22Rv1 (cell line): ENCODE data around the gene GTF2F2.

ENCODE experiments used
- H3K27ac ChIP-seq: fragments of 450-650 bp; 2 replicates; pipeline ENCODE4 v1.5.1; 2017
- ZFX ChIP-seq: fragments of 450-650 bp; IDR thresholded peaks from 2 replicates; pipeline ENCODE4 v1.6.1; 2017; ENCODE audit warnings: antibody characterized with exemption, borderline replicate concordance
- TF ChIP-seq, protein P1 (sequence below): fragments of 450-650 bp; IDR thresholded peaks from 2 replicates; pipeline ENCODE4 v1.5.1; 2017; ENCODE audit warnings: mild to moderate bottlenecking

Gene GTF2F2

DNA sequence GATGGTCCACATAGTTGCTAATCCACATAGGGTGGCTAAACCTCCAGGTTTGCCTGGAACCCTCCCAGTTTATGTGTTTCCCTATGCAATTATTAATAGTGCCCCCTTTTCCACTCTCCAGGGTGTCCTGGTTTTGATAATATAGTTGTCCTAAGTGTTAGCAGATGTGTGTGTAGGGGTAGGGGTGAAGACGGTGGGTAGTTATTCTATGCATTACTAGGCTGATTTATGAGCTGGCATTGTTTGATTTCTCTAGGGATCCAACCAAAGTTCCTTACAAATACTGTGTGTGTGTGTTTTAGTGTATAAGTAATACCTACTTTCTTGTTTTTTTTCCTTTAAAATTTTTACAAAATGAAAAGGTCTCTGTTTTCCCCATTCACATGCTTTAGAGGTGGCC is 21.1 kb downstream of the GTF2F2 start:
- H3K27ac ChIP-seq: no peak overlapping the region
- no peak for TF ChIP-seq ZFX
- TF ChIP-seq, protein P1, sequence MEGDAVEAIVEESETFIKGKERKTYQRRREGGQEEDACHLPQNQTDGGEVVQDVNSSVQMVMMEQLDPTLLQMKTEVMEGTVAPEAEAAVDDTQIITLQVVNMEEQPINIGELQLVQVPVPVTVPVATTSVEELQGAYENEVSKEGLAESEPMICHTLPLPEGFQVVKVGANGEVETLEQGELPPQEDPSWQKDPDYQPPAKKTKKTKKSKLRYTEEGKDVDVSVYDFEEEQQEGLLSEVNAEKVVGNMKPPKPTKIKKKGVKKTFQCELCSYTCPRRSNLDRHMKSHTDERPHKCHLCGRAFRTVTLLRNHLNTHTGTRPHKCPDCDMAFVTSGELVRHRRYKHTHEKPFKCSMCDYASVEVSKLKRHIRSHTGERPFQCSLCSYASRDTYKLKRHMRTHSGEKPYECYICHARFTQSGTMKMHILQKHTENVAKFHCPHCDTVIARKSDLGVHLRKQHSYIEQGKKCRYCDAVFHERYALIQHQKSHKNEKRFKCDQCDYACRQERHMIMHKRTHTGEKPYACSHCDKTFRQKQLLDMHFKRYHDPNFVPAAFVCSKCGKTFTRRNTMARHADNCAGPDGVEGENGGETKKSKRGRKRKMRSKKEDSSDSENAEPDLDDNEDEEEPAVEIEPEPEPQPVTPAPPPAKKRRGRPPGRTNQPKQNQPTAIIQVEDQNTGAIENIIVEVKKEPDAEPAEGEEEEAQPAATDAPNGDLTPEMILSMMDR: no peak

DNA sequence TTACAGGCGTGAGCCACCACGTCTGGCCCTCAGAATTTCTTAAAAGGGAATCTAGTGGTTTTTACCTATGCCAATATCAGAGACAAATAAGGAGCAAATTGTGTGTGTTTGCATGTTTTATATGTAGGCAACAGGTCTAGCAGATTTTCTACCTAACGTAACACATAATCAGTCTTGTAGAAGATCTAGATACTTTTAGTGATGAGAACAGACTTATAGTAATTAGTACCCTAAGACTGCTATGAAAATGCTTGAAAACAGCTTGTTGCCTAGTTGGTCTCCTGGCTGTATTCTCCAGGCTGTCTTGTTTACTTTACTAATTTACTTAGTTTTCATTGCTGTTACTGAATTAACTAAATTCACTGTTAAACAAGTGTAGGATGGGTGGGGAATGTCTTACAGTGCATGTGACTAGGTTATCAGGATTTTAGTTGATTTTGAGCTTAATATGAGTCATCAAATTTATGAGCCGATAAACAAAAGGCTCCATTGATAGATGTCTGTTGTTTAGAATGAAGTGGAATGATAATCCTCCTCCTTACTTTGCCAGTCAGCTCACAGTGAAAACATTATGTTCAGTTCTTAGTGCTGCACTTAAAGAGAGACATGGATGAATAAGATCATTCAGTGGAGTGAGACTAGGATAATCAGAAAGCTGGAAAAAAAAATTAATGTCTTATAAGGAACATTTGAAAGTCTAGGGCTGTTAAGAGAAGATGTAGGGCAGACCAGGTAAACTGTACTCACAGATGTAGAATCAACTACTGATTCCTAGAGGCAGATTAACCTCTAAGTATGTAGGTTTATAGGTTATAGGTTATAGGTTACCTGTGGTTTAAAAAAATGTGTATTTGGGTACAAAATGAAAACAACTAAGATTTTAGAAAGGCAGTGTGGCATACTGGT is 22.4 kb downstream of the GTF2F2 start:
- H3K27ac ChIP-seq: peak overlapping the region; percentile 51

DNA sequence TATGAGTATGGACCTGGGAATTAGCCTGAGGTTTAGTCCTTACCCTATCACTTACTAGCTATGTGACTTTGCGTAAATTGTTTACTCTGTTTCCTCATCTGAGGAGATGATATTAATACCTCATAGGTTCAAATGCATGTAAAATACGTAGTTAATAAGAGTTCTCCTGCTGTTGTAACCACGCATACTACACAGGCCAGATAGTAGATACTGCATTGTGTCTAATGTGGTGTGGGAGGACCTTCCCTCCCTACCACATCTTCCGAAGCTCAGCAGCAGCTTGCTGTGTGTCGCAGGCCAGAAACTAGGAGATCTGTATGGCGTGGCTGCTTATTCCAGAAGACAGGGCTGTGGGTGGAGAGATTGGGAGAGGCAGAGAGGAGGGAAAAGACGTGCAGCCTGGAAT is 23.0 kb downstream of the GTF2F2 start:
- TF ChIP-seq, protein P1: no peak
- no peak for TF ChIP-seq ZFX
- H3K27ac ChIP-seq: peak overlapping the region; percentile 51

More for the DNA sequence above, 22.4 kb downstream of the GTF2F2 start:
- no peak for TF ChIP-seq ZFX
- TF ChIP-seq, protein P1: no peak

DNA sequence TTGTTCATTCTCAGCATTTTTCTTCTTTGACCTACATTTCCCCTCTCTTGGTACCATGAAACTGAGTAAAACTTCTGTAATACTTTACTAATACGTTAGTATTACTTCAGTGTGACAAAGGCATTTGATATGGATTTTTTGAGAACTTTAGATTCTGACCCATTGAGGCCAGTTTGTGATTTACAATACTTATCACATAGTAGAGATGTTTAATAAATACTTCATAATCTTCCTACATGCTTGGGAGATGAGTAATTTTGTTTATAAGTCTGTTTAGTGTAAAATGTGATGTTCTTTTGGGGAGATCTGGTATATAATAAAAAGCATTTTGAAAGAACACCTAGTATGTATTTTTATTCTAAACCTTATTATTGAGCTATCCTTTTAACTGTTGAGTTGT is 29.7 kb downstream of the GTF2F2 start:
- no peak overlapping the region for H3K27ac ChIP-seq
- TF ChIP-seq, protein P1: no peak
- no peak for TF ChIP-seq ZFX

DNA sequence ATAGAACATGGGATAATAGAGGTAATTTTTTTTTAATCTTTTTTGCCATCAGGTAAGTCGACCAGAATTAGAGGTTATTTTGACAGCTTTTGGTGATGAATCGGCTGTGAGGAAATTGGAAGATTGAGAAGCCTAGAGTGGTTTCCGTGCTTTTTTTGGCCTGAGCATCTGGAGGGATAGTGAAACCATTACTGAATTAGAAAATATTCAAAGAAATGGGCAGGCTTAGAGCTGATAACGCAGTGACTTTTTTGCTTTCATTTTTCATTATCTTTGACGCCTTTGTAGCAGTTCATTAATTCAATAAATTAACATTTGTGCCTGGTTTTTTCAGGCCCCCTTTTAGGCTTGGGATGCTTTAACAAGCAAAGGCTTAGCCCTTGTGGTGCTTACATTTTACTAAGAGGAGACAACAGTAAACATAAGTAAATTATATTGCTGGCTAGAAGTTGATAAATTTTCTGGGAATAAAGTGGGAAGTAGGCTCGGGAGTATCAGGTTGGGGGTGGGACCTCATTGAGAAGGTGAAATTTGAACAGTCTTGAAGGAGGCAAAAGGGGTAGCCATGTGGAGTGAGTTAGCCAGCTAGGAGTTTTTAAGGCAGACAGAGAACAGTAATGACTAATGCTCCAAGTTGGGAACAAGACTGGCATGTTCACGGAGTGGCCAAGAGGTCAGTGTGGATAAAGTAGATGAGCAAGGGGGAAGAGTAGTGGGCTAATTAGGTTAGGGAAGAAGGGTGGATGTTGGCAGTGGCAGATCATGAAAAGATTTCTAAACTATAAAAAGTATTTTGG is 36.5 kb downstream of the GTF2F2 start:
- H3K27ac ChIP-seq: no peak overlapping the region
- TF ChIP-seq, protein P1: no peak
- TF ChIP-seq ZFX: no peak

DNA sequence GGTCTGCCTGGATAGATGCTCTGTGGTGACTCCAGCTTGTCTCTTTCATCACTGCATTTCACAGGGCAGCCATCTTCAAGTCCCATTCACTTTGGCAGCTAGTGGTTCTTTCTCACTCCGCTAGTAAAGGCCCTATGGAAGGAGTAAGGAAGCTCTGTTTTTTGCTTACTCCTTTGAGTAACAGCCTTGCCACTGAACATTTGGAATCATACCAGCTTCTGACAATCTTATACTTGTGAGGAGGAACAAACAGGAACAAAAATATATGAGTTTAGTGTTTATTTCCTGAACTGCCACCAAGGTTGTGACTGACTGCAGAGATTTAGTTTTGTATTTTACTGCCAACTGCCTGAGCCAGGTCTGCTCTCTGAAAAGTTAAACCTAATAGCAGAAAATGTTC is 41.9 kb downstream of the GTF2F2 start:
- no peak overlapping the region for H3K27ac ChIP-seq
- TF ChIP-seq, protein P1: no peak
- TF ChIP-seq ZFX: no peak
